T1000 (cell line): ENCODE measurements around the gene TCP11L2.
"Not testable (repeated sequence)": the region's sequence is repeated elsewhere in the genome, so short reads cannot be mapped to it uniquely, and the experiment has no call there.

Experiments
- DNase-seq: peaks from one replicate; lab custom pipeline; 2025; ENCODE audit warnings: mixed read lengths; lab: John Stamatoyannopoulos, UW

Gene TCP11L2

GRCh38 chr12:106307181-106307580 lies 4.6 kb downstream of the TCP11L2 start:
- no peak for DNase-seq

DNA sequence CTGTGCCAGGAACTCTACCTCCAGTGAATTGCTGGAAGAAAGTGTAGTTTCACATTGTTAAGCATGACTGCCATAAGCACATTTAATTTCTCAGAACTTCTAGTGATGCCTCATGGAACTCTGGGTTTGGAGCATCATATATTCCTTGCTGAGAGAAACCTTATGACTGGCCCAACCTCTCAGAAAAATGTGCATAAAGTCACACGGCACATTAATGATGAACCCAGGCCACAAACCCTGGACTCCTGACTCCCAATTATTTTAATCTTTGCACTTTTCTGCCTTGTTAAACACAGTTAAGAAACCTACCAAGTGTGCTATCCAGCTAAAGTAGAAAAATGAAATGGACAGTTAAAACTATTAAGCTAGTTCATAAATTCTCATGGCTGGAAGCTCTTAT lies 5.6 kb downstream of the TCP11L2 start:
- no peak for DNase-seq

DNA sequence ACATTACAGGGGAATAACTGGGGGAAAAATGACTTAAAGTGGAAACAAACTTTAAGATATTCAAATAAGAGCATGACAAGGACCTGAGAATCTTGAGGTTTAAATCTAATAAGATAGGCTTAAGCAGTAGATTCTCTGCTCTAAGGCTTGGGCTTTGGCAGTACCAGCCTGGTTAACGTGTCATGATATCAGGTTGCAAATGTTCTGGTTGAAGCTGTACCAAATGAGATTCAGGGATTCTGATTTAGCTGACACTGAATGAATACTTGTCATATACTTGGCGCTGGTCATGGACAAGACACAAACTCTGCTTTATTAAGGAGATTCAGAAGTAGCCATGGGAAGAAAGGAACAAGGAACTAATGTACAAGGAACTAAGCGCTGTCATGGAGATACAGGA lies 6.1 kb downstream of the TCP11L2 start:
- no peak for DNase-seq

- DNase-seq: no peak
Measured at GRCh38 chr12:106309671-106310505, 7.4 kb downstream of the TCP11L2 start.

- DNase-seq: no peak
Measured at GRCh38 chr12:106310687-106311086, 8.2 kb downstream of the TCP11L2 start.

DNA sequence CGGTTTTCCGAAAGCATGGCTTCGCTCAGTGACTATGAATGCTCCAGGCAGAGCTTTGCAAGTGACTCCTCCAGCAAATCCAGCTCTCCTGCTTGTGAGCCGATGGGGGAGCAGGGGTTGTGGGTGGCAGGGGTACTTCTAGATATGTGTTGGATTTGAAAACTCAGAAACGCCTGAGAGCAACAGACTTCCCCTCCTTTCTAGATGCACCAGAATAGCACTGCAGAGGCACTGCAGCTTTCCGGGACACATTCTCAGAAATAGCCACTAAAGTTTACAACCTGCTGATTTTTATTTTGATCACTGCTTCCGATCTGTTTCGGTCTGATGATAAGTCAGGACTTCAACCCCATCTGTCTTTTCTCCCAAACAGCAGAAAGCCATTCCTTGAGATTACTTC lies 8.6 kb downstream of the TCP11L2 start:
- DNase-seq: no peak

DNA sequence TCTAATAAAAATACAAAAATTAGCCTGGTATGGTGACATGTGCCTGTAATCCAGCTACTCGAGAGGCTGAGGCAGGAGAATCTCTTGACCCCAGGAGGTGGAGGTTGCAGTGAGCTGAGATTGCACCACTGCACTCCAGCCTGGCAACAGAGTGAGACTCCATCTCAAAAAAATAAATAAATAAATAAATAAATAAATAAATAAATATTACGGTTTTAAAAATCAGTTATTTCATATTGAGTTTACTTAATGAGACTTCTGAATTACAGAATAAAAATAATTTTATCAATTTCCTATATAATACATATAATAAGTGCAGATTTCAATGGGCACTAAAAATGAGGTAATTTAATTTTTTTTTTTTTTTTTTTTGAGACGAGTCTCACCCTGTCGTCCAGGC lies 10.9 kb downstream of the TCP11L2 start:
- DNase-seq: not testable (repeated sequence)

GRCh38 chr12:106315523-106315922 lies 13.0 kb downstream of the TCP11L2 start:
- DNase-seq: no peak

DNA sequence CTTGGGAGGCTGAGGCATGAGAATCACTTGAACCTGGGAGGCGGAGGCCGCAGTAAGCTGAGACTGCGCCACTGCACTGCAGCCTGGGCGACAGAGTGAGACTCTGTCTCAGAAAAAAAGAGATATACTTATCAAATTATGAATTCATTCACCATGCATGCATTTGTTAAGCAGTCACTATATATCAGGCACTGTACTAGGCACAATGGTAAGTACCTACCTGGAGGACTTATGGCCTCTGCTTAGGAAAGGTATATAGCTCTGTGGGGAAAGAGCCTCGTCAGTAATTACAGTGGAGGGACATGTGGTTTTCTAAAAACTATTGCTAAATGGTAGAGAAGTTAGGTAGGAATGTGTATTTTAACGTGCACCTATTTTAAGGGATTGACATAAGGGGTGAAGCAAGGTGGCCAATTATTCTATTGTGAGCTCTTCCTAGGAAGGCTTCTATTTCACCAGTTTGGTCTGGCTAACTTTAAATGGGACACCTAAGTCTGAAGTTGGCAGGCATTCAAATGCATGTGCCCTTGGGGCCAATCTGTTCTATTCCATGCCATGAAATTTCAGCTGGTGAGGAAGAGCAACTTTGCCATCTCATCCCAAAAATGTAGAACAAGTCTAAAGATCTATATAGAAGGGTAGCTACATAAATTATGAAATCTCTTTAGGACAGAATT lies 15.0 kb downstream of the TCP11L2 start:
- no peak for DNase-seq

DNA sequence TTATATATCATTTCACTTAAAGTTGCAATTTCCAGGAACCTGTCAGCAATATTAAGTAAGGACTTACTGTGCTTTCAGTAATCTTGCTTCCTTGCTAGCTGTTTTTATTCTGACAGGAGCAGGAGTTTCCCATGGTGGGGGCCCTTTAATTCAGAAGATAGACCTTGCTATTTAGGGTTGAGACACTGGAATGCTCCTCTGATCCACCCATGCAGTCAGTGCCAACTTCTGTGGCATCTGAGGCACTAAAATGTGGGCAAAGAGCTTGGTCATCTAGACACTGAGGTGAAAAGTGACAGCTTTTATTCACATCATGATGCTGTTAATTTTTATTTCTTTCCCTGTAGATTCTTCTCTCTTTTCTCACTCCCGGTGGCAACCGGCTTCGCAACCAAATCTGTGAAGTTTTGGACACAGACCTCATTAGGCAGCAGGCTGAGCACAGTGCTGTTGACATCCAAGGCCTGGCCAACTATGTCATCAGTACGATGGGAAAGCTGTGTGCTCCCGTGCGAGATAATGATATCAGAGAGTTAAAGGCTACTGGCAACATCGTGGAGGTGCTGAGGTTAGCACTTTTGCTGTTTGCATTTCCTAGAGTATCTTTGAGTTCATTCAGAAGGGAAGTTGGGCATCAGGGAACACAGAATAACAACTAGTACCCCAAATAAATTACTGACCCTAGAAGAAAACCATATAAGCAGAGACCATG lies 18.8 kb downstream of the TCP11L2 start:
- no peak for DNase-seq

DNA sequence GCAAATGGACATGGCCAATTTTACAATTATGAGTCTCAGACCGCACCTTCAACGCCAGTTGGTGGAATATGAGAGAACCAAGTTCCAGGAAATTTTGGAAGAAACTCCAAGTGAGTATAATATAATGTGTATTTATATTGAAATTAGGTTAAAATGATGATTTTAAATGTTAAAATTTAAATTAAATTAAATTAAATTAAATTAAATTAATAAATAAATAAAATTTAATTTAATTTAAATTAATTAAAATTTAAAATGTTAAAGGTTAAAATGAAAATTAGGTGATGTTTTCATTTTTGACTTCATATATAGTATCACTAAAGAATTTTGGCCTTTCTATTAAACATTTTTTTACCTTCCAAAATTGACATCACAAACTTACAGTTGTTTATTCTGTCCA lies 21.0 kb downstream of the TCP11L2 start:
- DNase-seq: no peak

DNA sequence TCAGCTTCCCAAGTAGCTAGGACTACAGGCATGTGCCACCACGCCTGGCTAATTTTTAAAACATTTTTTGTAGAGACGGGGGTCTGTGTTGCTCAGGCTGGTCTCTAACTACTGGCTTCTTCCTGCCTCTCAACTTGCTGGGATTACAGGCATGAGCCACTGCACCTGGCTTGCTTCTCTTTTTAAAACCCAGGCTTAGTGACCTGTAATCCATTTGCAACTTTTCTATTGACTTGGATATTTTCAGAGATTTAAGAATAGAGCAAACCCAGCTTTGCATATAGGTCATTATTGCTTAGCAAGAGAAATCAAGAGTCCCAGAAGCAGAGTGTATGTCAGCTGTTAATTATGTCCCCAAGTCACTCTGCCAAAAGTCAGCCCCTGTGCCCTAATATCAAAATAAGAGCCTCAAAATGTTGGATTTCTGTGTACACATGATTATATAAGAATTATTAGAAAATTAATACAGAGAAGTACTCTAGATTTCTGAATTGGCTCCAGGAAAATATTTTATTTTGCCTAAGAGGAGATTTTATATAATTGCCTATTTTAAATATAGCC lies 24.9 kb downstream of the TCP11L2 start:
- DNase-seq: no peak

GRCh38 chr12:106328735-106329134 lies 26.2 kb downstream of the TCP11L2 start:
- no peak for DNase-seq

DNA sequence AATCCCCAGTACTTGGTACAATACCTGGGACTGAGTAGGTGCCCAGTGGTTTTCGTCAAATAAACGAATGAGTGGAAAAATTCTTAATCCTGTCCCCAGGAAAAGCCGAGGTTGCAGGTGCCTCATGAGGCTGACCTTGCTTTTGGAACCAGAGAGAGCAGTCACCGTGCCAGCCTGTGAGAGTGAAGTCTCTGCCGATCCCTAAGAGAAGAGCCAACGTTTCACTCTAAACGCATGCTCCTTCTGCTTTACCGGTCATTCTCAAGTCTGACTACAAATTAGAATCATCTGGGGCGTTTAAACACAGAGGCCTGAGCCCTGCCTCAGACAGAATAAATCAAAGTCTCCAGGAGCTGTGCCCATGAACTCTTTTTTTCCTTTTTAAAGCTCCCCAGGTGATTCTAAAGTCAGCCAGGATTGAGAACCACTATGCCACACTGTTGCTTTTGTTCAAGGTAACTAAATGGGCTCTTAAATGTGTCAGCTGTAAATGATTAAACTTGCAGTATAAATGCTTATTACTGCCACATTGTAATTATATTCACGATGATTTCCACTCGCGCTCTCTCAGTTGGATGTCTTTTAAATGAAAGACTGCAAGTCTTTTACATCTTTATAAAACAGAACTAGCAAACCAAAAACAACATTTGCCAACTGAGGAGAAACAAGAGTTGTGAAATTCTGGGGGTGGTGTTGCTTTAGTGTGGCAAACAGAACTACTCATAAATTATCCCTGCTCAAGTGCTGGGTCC lies 26.9 kb downstream of the TCP11L2 start:
- DNase-seq: no peak

DNA sequence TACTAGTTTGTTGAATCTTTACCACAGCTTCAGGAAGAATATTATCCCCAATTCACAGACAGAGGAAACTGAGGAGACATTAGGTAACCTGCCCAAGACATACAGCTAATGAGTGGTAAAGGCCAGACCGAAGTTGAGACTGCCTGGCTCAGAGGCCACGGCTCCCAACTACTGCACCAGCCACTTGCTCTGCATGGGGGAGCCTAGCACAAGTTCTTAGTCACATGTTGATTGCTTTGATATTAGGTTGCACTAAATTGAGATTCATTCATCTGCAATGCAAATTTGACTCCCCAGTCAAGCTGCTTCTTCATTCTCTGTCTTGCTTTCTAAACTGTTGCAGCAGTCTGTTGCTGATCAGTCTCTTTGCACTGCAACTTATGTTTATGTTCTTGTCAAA lies 29.1 kb downstream of the TCP11L2 start:
- no peak for DNase-seq

GRCh38 chr12:106332536-106332935 lies 30.0 kb downstream of the TCP11L2 start:
- DNase-seq: no peak

GRCh38 chr12:106333010-106333409 lies 30.5 kb downstream of the TCP11L2 start:
- DNase-seq: no peak

DNA sequence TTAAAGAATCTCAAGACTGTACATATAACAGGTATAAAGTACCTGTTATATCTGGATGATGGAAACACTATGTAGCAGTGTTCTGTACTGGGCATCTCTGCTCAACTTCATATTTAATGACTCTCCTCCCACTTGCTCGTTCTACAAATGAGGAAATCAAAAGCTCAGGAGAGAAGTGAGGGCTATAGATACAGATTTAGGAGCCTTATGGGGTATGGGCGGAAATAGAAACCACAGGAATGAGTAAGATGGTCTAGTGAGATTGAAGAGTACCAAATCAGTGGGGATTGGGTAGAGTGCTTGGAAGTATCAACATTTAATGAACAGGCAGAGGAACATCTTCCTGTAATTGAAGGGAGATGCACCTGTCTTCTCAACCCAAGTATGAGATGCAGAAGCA lies 31.2 kb downstream of the TCP11L2 start:
- DNase-seq: no peak

- DNase-seq: no peak
Measured at GRCh38 chr12:106341086-106341877, 38.7 kb downstream of the TCP11L2 start.

DNA sequence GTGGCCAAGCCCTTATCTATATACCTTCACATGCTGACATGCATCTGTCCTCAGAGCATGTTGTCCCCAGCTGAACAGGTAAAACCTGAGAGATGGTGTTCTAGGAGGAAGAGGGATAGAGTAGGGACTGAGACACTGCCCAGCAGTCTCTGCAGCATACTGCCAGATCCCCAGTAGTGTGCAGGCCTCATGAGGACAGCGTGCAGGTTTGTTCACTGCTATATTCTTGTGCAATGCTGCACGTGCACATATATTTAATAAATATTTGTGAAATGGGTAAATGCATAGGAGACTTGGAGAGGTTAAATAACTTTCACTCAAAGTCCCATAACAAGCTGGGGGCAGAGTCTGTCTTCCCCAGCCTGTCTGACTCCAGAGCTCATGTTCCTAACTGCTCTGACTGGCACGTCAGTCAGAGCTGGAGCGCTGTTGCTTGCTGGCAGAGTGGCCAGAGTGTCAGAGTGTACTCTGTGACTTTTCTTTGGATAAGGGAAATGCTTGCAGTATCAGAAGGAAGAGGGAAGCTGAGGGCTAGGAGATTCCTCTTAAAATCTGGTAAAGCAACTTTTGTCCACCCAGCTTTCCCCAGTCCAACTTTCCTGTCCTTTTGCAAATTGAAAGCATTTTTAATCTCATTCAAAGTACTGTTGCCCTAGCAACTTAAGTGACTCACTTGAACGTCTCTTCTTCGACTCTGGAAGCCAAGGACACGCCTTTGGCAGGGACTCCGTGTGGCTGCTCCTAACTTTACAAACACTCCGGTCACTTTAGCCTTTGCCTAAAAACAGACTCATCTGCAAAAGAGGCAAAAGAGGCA lies 40.1 kb downstream of the TCP11L2 start:
- peak; percentile 22 for DNase-seq
